ENCODE data around the gene PARD3B.

Gene PARD3B

GRCh38 chr2:205161156-205161839 is 616.0 kb downstream of the PARD3B start:
- no peak for DNase-seq

GRCh38 chr2:205166745-205167144 is 621.5 kb downstream of the PARD3B start:
- no peak for DNase-seq

GRCh38 chr2:205169012-205169411 is 623.7 kb downstream of the PARD3B start:
- DNase-seq = no peak

- no peak for DNase-seq
Measured at GRCh38 chr2:205169464-205169863, 624.2 kb downstream of the PARD3B start.

- DNase-seq = no peak
Measured at GRCh38 chr2:205170399-205170798, 625.1 kb downstream of the PARD3B start.

GRCh38 chr2:205171261-205171940 is 626.1 kb downstream of the PARD3B start:
- no peak for DNase-seq

- no peak for DNase-seq
Measured at GRCh38 chr2:205175831-205176230, 630.6 kb downstream of the PARD3B start.

- no peak for DNase-seq
Measured at GRCh38 chr2:205176546-205176945, 631.3 kb downstream of the PARD3B start.

- DNase-seq = no peak
Measured at GRCh38 chr2:205177546-205177945, 632.3 kb downstream of the PARD3B start.

- no peak for DNase-seq
Measured at GRCh38 chr2:205180730-205181129, 635.5 kb downstream of the PARD3B start.

- no peak for DNase-seq
Measured at GRCh38 chr2:205187731-205188130, 642.5 kb downstream of the PARD3B start.

- peak; percentile 63 for DNase-seq
Measured at GRCh38 chr2:205188239-205189138, 643.2 kb downstream of the PARD3B start.

GRCh38 chr2:205189301-205189700 is 644.0 kb downstream of the PARD3B start:
- DNase-seq = no peak

GRCh38 chr2:205190528-205190927 is 645.3 kb downstream of the PARD3B start:
- no peak for DNase-seq

GRCh38 chr2:205193125-205193835 is 648.0 kb downstream of the PARD3B start:
- no peak for DNase-seq

GRCh38 chr2:205193836-205194228 is 648.6 kb downstream of the PARD3B start:
- DNase-seq = no peak

- no peak for DNase-seq
Measured at GRCh38 chr2:205197468-205198139, 652.3 kb downstream of the PARD3B start.

GRCh38 chr2:205198140-205198525 is 652.9 kb downstream of the PARD3B start:
- peak; percentile 36 for DNase-seq

GRCh38 chr2:205199165-205199850 is 654.0 kb downstream of the PARD3B start:
- DNase-seq = no peak

- DNase-seq = no peak
Measured at GRCh38 chr2:205210494-205210893, 665.2 kb downstream of the PARD3B start.

GRCh38 chr2:205212357-205212756 is 667.1 kb downstream of the PARD3B start:
- no peak for DNase-seq

- DNase-seq = no peak
Measured at GRCh38 chr2:205216092-205216491, 670.8 kb downstream of the PARD3B start.
